Rectal smooth muscle tissue (tissue), 1 donor: ENCODE measurements around the gene TAS1R2.
"Not testable (repeated sequence)": the region's sequence is repeated elsewhere in the genome, so short reads cannot be mapped to it uniquely, and the experiment has no call there.

ENCODE experiments used
- H3K27ac ChIP-seq: one replicate; pipeline ENCODE4 v1.7.0; 2013; ENCODE audit warnings: low read depth, low read length, inconsistent platforms
- H3K27me3 ChIP-seq: one replicate; pipeline ENCODE4 v1.7.0; 2013; ENCODE audit warnings: low read length; ENCODE audit not compliant: control insufficient read depth, insufficient read depth
- H3K36me3 ChIP-seq: one replicate; pipeline ENCODE4 v1.7.0; 2013; ENCODE audit warnings: low read length; ENCODE audit not compliant: control insufficient read depth, insufficient read depth
- H3K4me1 ChIP-seq: one replicate; pipeline ENCODE4 v1.7.0; 2013; ENCODE audit warnings: low read length; ENCODE audit not compliant: control insufficient read depth, insufficient read depth
- H3K4me3 ChIP-seq: one replicate; pipeline ENCODE4 v1.7.0; 2013; ENCODE audit warnings: low read length
- H3K9ac ChIP-seq: one replicate; pipeline ENCODE4 v1.7.0; 2013; ENCODE audit warnings: low read length

TAS1R2 gene

DNA sequence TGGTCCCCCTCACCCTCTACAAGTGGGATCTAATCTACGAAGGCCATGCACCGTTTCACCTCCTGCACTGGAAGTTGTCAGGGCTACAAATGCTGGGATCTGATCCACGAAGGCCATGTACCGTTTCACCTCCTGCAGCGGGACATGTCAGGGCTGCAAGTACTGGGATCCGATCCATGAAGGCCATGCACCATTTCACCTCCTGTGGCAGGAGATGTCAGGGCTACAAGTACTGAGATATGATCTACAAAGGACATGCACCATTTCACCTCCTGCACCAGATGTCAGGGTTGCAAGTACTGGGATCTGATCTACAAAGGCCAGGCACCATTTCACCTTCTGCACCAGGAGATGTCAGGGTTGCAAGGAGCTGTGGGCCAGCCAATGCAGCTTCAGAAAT lies 35.9 kb upstream of the TAS1R2 start:
- H3K36me3 ChIP-seq: no peaks in the 10 kb centered on the region
- no peaks in the 10 kb centered on the region for H3K4me1 ChIP-seq
- no peaks in the 10 kb centered on the region for H3K27me3 ChIP-seq
- no peak overlapping the region for H3K27ac ChIP-seq
- no peak overlapping the region for H3K4me3 ChIP-seq
- H3K9ac ChIP-seq: no peak overlapping the region

DNA sequence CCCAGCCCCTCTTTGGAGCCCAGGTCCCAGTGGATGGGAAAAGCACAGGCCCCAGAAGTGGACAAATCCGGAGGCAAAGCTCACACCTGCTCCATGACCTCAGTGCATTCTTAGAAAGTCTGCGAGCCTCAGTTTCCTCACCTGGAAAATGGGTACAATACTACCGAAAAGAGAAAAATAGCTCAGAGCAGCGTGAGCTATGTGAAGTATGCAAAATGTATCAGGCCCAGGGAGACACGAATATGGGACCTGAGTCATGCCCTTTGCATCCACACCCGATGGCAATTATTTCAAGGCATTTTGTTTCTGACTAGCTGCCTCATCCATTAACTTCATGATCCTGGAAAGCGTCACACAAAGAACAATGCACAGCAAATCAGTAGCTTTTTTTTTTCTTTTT lies 33.7 kb upstream of the TAS1R2 start:
- H3K36me3 ChIP-seq: no peaks in the 10 kb centered on the region
- H3K27me3 ChIP-seq: no peaks in the 10 kb centered on the region
- no peak overlapping the region for H3K9ac ChIP-seq
- no peak overlapping the region for H3K27ac ChIP-seq
- no peak overlapping the region for H3K4me3 ChIP-seq
- H3K4me1 ChIP-seq: no peaks in the 10 kb centered on the region

GRCh38 chr1:18891858-18892257 lies 32.4 kb upstream of the TAS1R2 start:
- not testable (repeated sequence) for H3K36me3 ChIP-seq, H3K4me1 ChIP-seq, H3K9ac ChIP-seq, H3K4me3 ChIP-seq, H3K27ac ChIP-seq, H3K27me3 ChIP-seq

DNA sequence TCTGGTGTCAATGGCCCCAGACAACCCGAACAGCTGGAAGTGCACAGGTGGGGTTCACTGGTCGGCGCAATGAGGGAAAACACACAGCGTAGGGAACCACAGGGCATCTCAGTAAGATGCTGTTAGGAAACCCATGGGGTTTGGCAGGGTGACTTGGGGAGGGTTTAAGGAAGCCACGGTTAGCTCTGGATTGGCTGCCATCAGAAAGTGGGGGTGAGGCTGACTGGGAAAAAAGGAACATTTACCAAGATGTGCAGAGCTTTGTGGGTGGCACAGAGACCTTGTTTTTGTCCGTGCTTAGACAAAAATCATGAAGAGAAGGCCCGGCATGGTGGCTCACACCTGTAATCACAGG lies 31.9 kb upstream of the TAS1R2 start:
- no peaks in the 10 kb centered on the region for H3K36me3 ChIP-seq
- H3K4me3 ChIP-seq: no peak overlapping the region
- H3K27ac ChIP-seq: no peak overlapping the region
- no peak overlapping the region for H3K9ac ChIP-seq
- H3K4me1 ChIP-seq: no peaks in the 10 kb centered on the region
- H3K27me3 ChIP-seq: no peaks in the 10 kb centered on the region

- Histone ChIP-seq H3K36me3 (no peaks in the 10 kb centered on the region), H3K4me3 (no peak overlapping the region), H3K27me3 (no peaks in the 10 kb centered on the region), H3K9ac (no peak overlapping the region), H3K27ac (no peak overlapping the region), H3K4me1 (no peaks in the 10 kb centered on the region)
These were observed 31.4 kb upstream of the TAS1R2 start for GRCh38 chr1:18890706-18891425.

GRCh38 chr1:18886003-18886335 lies 26.5 kb upstream of the TAS1R2 start:
- H3K27me3 ChIP-seq: no peaks in the 10 kb centered on the region
- H3K4me3 ChIP-seq: no peak overlapping the region
- H3K27ac ChIP-seq: no peak overlapping the region
- H3K9ac ChIP-seq: no peak overlapping the region
- H3K36me3 ChIP-seq: no peaks in the 10 kb centered on the region
- H3K4me1 ChIP-seq: no peaks in the 10 kb centered on the region

DNA sequence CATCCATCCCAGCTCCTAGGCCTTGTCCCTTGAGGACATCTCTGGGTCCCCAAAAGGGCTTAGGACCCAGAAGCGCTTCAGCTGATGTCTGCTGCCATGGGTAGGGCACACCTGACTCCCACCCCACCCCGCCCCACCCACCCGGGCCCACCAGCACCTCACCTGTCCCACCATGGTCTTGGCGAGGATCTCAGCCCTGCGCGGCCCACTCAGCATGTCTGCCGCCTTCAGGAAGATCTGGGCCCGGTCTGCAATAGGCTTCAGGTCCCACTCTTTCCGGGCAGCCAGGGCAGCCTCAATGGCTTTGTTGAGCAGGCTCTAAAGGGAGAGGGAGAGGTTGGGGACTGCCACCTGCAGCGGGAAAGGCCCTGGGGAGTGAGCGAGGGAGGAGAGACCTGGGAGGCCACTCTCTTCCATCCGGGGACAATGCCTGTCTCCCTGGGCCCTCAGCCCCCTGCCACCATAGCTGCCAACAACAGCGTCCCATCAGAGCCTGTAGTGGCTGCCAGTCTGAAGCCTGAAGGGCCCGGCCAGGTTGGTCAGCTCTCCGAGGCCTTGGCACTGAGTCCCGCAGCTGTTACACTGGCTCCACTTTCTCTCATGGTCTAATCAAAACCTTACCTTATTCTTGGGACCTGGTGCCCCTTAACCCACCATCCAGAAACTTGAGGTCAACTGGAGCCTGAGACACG lies 26.0 kb upstream of the TAS1R2 start:
- Histone ChIP-seq H3K4me3 (no peak overlapping the region), H3K27ac (no peak overlapping the region), H3K9ac (no peak overlapping the region), H3K27me3 (no peaks in the 10 kb centered on the region), H3K4me1 (no peaks in the 10 kb centered on the region), H3K36me3 (no peaks in the 10 kb centered on the region)

DNA sequence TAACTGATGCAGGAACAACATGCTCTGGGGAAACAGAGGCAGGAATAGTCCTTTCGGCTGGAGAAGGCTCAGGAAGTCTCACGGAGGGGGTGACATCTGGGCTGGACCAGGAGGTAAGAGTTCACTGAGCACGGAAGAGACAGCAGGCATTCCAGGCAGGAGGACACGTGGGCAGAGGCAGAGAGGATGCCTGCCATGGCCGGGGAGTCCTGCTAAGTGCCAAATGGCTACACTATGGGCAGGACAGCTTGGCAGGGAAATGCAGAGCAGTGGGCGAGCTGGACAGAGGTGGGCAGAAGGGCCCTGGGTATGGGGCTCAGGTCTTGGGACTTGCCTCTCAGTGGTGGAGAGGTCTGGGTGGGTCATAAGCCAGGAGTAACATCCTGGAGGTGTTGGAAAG lies 25.3 kb upstream of the TAS1R2 start:
- Histone ChIP-seq H3K9ac (no peak overlapping the region), H3K27me3 (no peaks in the 10 kb centered on the region), H3K4me3 (no peak overlapping the region), H3K27ac (no peak overlapping the region), H3K4me1 (no peaks in the 10 kb centered on the region), H3K36me3 (no peaks in the 10 kb centered on the region)

- H3K4me1 ChIP-seq: no peaks in the 10 kb centered on the region
- no peaks in the 10 kb centered on the region for H3K36me3 ChIP-seq
- H3K4me3 ChIP-seq: no peak overlapping the region
- H3K27me3 ChIP-seq: no peaks in the 10 kb centered on the region
- no peak overlapping the region for H3K27ac ChIP-seq
- no peak overlapping the region for H3K9ac ChIP-seq
These were observed 24.9 kb upstream of the TAS1R2 start for GRCh38 chr1:18884419-18884717.

DNA sequence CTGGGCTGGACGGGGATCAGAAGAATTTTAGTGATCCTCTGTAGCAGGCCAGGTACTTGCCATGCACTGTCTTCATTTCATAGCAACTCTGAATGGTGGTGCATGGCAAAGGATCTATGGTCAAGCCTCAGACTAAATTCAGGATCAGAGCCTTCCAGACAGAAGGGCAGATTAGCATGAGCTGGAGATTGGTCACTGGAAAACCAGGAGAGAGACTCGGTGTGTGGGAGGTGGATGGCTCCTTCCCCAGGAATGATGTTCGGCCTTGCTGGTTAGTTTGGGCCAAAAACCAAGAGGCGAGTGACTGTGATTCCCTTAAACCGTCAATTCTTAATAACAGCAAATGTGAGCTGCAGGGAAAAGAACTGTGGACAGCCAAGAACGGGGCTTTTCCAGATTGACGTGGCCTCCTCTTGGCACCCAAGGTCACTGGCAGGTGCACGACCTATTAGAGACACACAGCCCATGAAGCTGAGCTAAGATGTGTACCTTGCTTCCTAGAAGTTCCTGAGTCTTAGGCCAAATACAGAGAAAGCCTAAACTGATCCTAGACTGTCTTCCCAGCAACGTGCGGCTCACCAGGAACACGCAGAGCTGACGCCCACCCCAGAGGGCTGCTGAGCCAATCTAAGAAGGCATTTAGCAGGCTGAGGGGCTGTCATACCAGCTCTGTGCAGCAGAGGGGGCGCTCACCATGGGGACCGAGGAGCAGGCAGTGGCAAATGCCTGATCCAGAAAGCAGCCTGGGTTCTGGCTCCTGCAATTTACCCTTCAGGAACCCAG lies 24.4 kb upstream of the TAS1R2 start:
- Histone ChIP-seq H3K9ac (no peak overlapping the region), H3K27ac (no peak overlapping the region), H3K27me3 (no peaks in the 10 kb centered on the region), H3K4me1 (no peaks in the 10 kb centered on the region), H3K4me3 (no peak overlapping the region), H3K36me3 (no peaks in the 10 kb centered on the region)

DNA sequence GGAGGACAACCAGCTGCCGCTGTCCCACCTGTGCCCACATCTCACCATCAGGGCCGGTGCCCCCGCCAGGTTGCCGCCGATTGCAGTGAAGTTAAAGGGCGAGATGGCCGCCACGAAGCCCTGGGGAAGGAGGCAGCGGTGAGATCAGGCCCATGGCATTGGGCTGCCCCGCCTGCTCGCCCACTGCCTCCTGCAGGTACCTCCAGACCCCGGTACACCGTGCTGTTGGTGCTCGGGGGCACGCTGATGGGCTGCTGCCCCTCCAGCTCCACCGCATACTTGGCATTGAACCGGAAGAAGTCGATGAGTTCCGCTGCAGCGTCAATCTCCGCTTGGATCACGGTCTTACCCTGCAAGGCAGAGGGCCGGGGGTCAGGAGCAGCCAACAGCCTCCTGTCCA lies 23.6 kb upstream of the TAS1R2 start:
- Histone ChIP-seq H3K9ac (no peak overlapping the region), H3K27me3 (no peaks in the 10 kb centered on the region), H3K4me1 (no peaks in the 10 kb centered on the region), H3K27ac (no peak overlapping the region), H3K4me3 (no peak overlapping the region), H3K36me3 (no peaks in the 10 kb centered on the region)

DNA sequence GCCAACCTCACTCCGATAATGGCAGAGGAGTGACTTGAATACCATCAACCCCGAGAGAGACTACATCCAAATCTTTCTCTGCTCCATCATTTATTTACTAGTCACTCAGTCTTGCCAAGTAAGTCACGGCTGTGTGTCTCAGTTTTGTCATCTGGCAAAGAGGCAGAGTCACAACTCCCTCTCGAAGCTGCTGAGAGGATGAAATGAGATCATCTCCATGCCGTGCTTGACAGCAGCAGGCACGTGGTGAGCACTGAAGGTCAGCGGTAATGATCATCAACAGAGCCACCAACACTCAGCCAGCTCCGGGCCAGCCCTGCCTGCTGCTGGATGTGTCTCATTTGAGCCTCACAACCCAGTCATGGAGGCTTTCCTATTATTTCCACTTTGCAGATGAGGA lies 23.0 kb upstream of the TAS1R2 start:
- H3K4me3 ChIP-seq: no peak overlapping the region

More for the DNA sequence above, 23.0 kb upstream of the TAS1R2 start:
- Histone ChIP-seq H3K9ac (no peak overlapping the region), H3K4me1 (no peaks in the 10 kb centered on the region), H3K27ac (no peak overlapping the region), H3K27me3 (no peaks in the 10 kb centered on the region), H3K36me3 (no peaks in the 10 kb centered on the region)
